GM18909 (cell line): ENCODE measurements around the gene ITPRID1.
"Not testable (repeated sequence)": the region's sequence is repeated elsewhere in the genome, so short reads cannot be mapped to it uniquely, and the experiment has no call there.

Source experiments
- ATAC-seq: cut with Tn5 transposase; IDR thresholded peaks from one replicate; pipeline ENCODE4 v1.9.1; 2021; ENCODE audit warnings: mild to moderate bottlenecking; ENCODE audit not compliant: unreplicated experiment, poor library complexity

ITPRID1 gene

DNA sequence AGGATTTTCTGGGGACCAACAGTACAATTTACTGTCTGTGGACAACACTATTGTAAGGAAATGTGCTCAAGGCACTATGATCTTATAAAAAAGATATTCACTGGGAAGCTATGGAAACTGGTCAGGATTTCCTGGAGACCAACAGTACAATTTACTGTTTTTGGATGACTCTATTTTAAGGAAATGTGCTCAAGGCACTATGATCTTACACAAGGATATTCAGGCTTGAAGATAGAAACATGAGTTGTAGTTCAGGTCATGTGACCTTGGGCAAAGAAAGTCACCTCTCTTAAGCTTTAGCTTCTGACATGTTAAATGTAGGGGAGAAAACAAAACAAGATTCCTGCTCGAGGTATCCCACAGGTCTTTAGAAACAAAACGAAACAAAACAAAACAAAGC lies 1.7 kb upstream of the ITPRID1 start:
- ATAC-seq = no peak

DNA sequence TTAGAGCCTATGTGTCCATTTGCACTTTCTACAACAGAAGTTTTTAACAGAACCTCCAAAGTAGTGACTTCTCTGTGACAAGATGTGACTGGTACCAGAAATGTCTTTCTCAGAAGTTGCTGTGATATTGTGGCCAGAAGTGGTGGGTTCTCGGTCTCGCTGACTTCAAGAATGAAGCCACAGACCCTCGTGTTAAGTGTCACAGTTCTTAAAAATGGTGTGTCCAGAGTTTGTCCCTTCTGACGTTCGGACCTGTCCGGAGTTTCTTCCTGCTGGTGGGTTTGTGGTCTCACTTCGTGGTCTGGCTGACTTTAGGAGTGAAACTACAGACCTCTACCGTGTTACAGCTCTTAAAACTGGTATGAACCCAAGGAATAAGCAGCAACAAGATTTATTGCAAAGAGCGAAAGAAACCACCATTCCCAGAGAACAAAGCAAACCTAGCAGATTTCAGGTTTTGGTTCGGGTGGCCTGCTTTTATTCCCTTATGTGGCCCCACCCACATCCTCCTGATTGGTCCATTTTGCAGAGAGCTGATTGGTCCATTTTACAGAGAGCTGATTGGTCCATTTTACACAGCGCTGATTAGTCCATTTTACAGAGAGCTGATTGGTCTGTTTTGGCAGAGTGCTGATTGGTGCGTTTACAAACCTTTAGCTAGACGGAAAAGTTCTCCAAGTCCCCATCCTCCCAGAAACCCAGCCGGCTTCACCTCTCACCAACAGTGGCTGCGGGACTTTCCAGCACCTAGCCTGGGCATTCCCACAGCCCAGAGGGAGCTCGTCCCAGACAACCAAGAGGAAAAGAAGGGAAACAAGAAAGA lies 3.0 kb downstream of the ITPRID1 start:
- no peak for ATAC-seq

DNA sequence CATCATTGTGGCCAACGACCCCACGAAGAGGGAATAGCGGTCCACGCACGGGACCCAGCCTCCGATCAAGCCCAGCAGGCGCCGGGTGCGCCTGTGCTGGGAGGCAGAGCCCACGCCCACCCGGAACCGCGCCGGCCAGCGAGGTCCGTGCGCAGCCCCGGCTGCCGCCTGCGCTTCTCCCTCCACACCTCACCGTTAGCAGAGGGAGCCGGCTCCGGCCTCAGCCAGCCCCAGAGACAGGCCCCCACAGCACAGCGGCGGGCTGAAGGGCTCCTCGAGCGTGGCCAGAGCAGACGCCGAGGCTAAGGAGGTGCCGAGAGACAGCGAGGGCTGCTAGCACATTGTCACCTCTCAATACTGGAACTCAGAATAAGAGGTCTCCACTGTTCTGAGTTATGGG lies 3.6 kb downstream of the ITPRID1 start:
- no peak for ATAC-seq

DNA sequence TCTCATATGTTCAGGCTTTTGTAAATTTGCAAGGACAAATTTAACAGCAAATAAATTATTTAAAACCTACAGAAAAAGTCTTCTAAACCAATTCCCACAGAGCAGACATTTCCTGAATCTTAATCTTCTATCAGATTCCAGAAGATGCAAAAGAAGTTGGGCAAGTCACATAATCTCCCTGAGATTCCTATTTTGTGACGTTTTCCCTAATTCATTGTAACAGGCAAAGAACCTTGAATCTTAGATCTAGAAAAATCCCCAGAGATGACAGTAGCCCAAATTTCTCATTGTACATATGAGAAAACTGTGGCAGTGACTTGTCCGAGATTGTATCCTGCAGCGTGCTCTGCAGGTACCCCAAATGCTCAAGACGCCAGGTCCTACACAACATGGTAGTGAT lies 4.9 kb downstream of the ITPRID1 start:
- no peak for ATAC-seq

DNA sequence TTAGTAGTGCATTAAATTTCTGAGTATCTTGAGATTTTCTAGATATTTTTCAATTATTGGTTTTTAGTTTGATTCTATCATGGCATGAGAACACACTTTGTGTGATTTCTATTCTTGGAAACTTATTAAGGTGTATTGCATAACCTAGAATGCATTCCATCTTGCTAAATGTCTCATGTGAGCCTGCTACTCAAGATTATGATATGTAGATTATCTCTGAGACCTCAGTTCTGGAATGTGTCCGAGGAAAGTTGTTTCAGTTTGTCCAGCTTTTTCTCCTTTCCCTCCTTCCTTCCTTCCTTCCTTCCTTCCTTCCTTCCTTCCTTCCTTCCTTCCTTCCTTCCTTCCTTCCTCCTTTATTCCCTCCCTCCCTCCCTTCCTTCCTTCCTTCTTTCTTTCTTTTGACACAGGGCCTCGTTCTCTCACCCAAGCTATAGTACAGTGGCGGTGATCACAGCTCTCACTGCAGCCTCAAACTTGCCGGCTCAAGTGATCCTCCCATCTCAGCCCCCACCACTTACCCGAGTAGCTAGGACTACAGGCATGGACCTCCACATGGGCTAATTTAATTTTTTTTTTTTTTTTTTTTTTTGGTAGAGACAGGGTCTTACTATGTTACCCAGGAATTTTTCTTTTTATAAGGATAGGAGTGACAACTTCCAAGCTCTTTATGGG lies 7.6 kb downstream of the ITPRID1 start:
- ATAC-seq = no peak

DNA sequence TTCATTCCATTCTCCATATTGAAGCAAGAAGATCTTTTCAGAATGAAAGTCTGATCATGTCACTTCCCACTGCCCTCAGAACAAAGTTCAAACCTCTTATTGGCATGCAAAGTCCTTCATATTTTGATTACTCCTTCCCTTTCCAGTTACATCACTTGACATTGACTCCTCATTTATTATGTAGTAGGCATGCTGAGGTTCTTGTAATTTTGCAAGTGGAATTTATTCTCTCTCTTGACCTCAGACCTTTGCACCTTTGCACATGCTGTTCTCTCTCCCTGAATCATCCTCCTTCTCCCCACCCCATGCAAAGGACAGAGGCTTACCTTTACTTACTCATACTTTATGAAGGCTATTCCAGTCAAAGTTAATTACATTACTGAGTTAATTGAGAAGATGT lies 13.0 kb downstream of the ITPRID1 start:
- ATAC-seq = no peak

DNA sequence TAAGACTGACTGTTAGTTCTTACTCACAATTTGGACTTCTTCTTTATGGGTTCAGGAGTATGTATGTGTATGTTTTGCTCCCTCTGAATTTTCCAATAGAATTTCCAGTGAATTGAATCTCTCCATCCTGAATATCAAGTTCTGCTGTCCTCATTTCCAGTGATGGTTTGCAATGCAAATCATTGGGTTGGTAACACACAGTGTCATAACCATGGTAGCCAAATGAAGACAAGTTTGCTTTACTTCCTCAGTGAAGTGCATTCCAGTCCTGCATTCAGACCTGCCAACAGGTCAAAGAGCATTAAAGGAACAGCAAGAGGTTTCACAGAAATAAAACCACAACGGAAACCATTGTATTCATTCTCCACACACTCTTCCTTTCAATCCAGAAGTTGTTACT lies 15.2 kb downstream of the ITPRID1 start:
- no peak for ATAC-seq

DNA sequence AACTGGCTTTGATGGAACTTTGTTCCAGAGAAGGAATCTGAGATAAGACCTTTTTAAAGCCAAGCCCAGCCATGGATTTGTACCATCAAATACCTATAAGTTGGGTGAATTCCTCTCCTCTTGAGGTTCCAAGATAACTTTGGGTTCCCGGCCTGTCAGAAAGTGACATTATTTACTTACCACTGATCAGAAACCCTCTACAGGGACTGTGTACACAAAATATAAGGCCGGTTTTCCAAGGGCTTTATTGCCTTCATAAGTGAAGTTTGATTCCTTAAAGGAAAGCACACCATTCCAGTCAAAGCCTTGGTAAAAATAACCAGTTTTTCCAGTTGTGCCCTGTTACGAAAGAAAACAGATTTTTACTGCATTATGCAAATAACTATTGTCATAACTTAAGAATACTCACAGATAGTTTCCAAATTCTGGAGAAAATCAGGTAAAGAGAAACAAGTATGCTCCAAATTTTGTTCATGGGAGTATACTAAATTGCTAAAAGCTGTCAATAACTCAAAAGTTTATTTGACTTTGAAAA lies 26.8 kb downstream of the ITPRID1 start:
- ATAC-seq = not testable (repeated sequence)

DNA sequence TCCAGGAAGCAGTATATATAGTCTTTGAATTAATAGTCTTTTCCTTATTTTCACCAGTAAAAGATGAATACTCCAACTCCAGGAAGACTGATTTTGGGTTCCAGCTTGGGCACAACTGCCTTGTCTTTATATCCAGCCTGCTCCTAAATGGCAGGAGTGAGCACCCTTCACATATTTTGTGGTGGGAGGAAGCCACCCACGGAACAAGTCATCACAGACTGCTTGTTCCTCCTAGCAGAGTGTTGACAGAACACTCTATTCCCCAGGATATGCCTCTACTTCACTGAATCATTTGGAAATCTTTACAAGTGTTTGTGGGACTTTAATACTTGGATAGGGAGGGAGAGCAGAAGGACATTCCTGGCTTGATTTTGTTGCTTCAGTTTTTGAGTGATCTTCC lies 31.7 kb downstream of the ITPRID1 start:
- ATAC-seq = no peak

DNA sequence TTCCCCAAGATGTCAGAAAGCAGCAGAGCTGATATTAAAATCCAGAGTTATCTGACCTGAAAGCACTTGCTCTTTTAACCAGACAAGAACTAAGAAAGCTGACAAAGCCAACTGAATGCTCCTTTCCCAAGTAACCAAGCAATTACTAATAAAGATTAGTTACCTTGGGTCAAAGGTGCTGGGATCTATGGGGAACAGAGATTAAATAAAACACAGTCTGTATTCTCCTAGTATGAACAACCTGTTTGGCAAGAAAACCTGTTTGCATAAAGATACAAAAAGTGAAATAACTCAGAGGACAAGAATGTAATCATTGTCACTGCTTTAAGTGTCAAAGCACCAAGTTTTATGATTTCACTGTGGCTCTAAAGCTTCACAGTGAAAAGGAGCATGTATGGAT lies 35.7 kb downstream of the ITPRID1 start:
- no peak for ATAC-seq

DNA sequence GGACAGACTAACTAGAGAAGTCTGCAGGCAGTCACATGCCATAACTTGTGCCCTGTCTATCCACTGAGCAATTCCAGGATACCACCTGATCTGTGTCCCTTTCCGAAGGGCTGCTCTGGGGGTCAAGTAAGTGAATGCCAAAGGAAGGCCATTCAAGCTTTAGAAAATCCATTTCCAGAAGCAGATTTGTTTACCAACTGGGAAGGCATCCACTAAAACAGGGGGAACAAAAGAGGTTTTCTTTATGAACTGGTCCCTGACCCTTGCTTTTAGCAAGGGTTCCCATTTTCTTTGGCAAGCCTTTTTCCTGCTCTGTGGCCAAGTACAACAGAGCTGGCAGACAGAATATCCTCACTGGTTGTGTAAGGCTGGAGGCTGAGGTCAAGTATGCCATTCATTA lies 36.5 kb downstream of the ITPRID1 start:
- ATAC-seq = no peak

DNA sequence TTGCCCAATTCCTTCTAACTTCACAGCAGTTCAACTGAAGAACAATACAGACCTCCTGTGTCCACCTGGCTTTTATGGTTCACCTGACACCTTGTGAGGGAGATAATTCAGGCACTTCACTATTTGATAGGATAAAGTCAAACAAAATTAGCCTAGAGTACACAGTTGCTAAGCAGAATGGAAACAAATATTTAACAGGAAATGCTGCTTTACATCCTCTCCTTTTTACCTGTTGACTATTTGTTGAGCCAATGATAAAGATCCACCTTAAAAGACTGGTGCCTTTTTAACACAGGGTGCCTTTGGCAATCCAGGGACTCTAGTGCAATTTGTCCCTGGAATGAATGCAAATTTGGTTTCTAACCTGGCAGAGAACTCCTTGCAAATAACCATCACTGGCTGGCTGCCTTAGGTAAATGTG lies 39.8 kb downstream of the ITPRID1 start:
- ATAC-seq = no peak

DNA sequence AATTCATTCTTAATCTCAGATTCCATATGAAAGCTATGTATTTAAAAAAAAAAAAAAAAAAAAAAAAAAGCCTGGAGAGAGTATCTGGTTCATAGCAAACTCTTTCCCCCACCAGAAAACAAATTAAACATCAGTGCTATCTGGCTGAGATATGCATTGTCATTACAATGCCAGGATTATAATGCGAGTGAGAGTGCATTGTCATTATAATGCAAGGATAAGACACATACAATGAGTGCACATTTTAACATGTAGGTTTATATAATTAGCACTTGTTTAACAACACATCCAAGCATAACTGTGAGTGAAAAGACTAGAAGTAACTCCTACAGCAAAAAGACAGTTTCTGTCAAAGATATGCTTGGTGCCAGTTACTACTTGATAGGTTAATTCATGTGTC lies 48.1 kb downstream of the ITPRID1 start:
- no peak for ATAC-seq

DNA sequence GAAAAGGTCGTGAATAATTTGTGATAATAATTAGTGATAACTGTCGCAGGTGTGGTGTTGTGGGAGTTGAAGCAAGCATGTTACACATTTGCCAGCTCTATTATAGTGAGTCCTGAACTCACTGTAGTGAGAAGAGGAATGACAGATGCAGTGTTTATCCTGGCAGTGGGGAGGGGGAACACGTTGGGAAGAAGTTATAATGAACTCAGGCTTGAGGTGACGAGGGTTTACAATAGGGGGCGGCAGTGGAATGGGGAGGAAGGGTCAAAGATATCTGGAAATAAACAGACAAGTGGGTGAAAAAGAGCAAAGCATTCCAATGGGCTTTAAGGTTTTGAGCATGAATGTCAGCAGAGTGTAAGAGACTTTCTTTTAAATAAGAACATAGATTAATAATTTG lies 49.6 kb downstream of the ITPRID1 start:
- ATAC-seq = no peak

DNA sequence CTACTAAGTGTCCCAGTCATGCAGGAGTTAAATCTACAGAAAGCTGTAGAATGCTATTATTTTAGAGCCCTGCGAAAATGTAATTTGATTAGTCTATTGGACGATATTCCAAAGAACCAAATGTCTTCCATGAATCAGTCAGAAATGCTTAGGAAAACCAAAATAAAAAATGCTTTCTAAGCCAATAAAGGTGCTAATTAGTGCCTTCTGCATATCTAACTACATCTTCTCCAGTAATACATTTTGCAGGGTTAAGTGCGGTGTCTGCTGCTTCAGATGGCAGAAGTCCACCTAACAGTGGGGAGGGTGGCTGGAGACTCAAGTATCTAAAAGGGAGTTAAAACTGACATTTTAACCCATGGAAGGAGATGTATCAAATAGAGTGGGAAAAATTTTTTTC lies 50.1 kb downstream of the ITPRID1 start:
- ATAC-seq = no peak

DNA sequence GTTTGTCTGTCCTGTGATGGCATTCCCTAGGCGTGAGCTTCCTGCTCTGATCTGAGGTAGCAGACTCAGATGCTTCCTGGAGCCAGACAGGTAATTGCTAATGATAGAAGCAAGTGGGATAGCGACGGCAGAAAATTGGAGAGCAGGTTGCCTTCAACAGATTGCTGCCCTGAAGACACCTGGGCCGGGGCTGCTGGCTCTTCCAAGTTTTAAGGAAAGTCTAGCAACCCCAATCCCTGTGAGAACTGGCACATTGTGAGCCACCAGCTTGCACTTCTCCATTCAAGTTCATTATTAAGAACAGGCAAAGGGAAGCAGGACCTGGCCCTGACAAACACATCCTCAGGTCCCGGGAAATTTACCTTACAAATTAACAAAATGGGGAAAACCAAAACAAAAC lies 50.8 kb downstream of the ITPRID1 start:
- ATAC-seq = no peak

DNA sequence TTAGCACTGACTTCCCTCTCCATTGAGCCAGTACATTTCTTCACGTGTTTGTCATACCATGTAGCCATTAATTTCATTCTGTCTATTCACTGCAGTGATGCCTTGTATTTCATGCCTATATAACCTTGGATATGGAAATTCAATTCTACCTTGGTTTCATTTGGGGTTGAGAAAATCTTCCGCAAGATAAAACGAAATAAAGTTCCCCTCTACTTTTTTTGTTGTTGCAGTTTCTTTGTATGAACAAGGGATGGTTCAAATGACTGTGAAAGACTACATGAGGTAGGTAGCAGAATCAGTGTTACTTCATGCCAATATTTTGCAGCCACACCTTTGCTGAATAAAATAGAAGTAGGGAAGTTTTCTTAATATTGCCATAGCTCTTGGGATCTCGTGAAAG lies 55.6 kb downstream of the ITPRID1 start:
- ATAC-seq = no peak

DNA sequence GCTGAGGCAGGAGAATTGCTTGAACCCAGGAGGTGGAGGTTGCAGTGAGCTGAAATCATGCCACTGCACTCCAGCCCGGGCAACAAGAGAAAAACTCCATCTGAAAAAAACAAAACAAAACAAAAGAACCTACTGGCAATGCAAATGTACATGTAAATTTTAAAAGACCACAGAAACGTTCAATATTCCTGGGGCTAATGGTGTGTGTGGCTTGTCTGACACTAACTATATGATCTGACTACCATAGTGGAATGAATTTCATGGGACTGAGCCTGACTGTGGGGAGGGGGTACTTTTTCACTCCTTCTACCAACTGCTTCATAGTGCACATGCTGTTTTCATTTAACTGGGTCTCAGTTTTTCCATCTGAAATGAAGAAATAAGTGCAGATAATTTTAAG lies 69.6 kb downstream of the ITPRID1 start:
- ATAC-seq = no peak

DNA sequence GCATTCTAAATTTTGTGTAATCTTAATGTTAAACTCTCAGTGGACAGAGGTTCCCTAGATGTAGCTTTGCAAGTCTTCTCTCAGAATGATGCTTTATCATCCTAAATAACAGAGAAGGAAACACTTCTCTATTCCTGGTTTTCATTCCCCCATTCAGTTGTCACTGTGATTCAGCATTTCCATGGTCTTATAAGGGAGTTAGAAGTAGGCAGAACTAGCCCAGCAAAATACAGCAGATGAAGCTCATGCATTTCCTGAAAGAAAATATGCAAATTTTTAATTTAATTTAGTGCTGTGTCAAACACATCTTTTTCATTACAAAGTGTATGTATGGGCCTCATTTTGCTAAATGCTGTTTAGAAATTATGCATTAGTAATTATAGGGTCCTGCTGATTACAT lies 70.1 kb downstream of the ITPRID1 start:
- ATAC-seq = no peak

DNA sequence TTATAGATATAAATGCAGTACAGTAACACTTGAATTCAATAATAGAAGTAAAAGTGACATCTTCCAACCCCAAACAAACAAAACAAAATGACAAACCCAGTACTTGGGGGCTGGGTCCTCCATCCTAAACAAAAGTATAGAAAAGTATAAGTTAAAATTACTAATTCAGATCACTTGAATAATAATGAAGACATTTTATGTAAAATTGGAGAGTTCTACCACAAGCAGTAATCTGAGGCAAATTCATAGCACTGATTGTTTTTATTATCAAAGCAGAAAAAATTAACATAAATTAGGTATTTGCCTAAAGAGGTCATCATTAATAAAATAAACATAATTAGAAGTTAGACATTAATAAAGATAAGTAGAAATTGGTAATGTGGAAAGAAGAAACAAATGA lies 81.5 kb downstream of the ITPRID1 start:
- ATAC-seq = no peak

DNA sequence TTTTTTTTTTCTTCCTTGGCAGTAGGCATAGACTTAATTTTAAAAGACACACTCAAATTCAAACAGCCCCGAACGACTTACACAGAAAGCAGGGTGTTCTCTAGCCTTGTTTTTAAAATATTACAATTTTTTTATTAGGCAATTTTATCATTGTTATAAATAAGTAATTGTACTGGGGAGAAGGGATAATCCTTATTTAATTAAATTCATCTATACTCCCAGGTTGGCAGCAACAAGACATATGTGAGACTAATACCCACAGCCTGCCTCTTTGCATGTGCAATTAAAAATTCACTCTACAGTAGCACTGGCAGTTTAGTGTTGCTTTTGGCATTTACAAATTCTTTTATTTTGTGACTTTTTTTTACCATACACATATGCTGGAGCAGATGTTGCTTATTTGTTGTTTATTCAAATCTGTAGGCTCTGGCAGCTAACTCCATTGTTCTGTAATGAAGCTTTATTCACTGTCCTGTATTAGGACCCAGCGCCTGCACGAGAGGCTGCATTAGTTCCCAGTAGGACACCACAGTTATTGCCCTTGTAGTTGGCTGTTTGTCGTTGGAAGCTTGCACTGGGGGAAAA lies 88.2 kb downstream of the ITPRID1 start:
- ATAC-seq = no peak
